ENCODE data around the gene CCK.

- no peak for TF ChIP-seq CTCF (optimal IDR thresholded peaks at IDR 0.05 in 1 of 3, IDR thresholded peaks at IDR 0.05 in 1 of 3, conservative IDR thresholded peaks at IDR 0.05 in 1 of 3; ENCODE audit: extremely low read depth in 1 of 3, insufficient read depth in 2 of 3, low read length in 3 of 3)
- no peak for TF ChIP-seq EZH2 (IDR thresholded peaks at IDR 0.05; ENCODE audit: low read length)
These were observed 7.4 kb upstream of the CCK start for GRCh38 chr3:42273361-42273760.
